Thyroid gland (tissue), 4 donors: ENCODE measurements around the gene ELMO1.

Experiments
- POLR2A ChIP-seq, 2 donors: fragments of 450-650 bp; IDR thresholded peaks; one replicate each; pipeline ENCODE4 v1.6.1; 2017; ENCODE audit warnings: antibody characterized with exemption in 2 of 2, mild to moderate bottlenecking in 2 of 2, moderate library complexity in 1 of 2
- TF ChIP-seq, protein P1 (sequence below), 6 experiments: fragments of 200-600 bp in 3 of 6; fragments of 450-650 bp in 3 of 6; sonication (generic) in 3 of 6; IDR thresholded peaks; one replicate each; pipeline ENCODE4 v1.5.1; 2016 to 2019; ENCODE audit warnings: antibody characterized with exemption in 6 of 6, mild to moderate bottlenecking in 2 of 6, inconsistent platforms in 1 of 6, moderate library complexity in 1 of 6

DNA sequence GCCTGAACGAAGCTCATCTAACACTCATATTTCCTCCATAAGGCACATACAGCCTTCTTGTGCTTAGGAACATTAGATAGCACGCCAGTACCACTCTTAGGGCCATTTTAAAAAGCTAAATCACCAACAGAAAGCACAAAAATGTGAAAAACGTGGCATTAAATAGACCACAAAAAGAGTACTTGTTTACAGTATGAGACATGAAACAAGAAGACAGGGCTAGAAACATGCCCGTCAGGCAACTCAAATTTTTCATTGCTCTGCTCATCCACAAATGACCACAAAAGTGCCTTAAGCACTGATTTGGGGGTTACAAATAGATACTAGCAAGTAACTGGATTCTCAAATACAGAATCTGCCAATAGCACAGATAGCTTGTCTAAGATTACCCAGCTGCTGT is 67.8 kb downstream of the ELMO1 start:
- TF ChIP-seq POLR2A (IDR thresholded peaks at IDR 0.05), result no peak
- TF ChIP-seq, protein P1, sequence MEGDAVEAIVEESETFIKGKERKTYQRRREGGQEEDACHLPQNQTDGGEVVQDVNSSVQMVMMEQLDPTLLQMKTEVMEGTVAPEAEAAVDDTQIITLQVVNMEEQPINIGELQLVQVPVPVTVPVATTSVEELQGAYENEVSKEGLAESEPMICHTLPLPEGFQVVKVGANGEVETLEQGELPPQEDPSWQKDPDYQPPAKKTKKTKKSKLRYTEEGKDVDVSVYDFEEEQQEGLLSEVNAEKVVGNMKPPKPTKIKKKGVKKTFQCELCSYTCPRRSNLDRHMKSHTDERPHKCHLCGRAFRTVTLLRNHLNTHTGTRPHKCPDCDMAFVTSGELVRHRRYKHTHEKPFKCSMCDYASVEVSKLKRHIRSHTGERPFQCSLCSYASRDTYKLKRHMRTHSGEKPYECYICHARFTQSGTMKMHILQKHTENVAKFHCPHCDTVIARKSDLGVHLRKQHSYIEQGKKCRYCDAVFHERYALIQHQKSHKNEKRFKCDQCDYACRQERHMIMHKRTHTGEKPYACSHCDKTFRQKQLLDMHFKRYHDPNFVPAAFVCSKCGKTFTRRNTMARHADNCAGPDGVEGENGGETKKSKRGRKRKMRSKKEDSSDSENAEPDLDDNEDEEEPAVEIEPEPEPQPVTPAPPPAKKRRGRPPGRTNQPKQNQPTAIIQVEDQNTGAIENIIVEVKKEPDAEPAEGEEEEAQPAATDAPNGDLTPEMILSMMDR (IDR thresholded peaks at IDR 0.05), result no peak
